ENCODE data around the gene RPRD2. TPM values are rescaled to one million over a fixed set of nuclear protein-coding genes. Genes with fewer than 3 reads are reported as not detected.

RPRD2 gene
- total RNA-seq, 1 experiment from 2014 or later: 36.2 TPM

DNA sequence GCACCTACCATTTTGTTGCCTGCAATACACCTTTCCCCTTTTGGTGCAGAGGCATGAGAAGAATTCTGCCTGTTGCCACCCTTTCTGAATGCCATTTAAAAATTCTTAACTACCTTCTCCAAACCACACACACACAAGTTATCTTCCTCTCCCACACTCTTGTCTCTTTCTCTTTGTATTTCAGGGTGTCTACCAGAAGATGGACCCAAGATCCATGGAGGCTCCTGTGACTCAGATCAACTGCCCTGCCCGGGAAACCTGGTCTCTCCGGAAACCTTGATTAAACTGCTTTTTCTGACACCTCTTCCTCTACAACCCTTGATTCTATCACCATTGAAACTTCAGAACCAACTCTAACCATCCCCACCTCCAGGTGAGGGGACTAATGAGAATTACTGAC lies 120.9 kb downstream of the RPRD2 start:
- BruUV-seq (replicated peaks): no TSS peak
- DNase-seq: peak in 1 of 2 experiments; percentile 22
- Histone ChIP-seq H3F3A (ENCODE audit: insufficient read depth, low read depth) (peaks cover 18% of the 10 kb centered on the region; the same call in 1 of the 2 replicates), H3K27me3 (ENCODE audit: insufficient read depth, low read depth) (no peaks in the 10 kb centered on the region), H3K4me1 (replicated peaks; ENCODE audit: insufficient read depth) (peaks cover 8% of the 10 kb centered on the region; the same call in 1 of the 2 replicates), H3K9me3 (ENCODE audit: insufficient read depth, low read depth) (no peaks in the 10 kb centered on the region), H3K4me3 (no peak overlapping the region), H2AFZ (peak overlapping the region; percentile 64; the same call in 1 of the 2 replicates), H3K79me2 (ENCODE audit: low read depth) (peaks cover 14% of the 10 kb centered on the region), H3K9me2 (ENCODE audit: insufficient read depth) (no peaks in the 10 kb centered on the region), H3K27ac (no peak overlapping the region), H3K4me2 (no peak overlapping the region), H3K36me3 (ENCODE audit: low read depth) (peaks cover 9% of the 10 kb centered on the region; the same call in 1 of the 2 replicates), H4K20me1 (ENCODE audit: insufficient read depth) (no peaks in the 10 kb centered on the region)
- intact Hi-C loops (cut with micrococcal nuclease; ENCODE audit: unreplicated experiment): loop anchor here (5.0 kb wide), 2 partner anchors 47 to 67 kb away; no protein-coding TSS in a partner anchor
- no peak for TF ChIP-seq EZH2 (IDR thresholded peaks at IDR 0.05; ENCODE audit: low read depth)
- TF ChIP-seq, protein P1, sequence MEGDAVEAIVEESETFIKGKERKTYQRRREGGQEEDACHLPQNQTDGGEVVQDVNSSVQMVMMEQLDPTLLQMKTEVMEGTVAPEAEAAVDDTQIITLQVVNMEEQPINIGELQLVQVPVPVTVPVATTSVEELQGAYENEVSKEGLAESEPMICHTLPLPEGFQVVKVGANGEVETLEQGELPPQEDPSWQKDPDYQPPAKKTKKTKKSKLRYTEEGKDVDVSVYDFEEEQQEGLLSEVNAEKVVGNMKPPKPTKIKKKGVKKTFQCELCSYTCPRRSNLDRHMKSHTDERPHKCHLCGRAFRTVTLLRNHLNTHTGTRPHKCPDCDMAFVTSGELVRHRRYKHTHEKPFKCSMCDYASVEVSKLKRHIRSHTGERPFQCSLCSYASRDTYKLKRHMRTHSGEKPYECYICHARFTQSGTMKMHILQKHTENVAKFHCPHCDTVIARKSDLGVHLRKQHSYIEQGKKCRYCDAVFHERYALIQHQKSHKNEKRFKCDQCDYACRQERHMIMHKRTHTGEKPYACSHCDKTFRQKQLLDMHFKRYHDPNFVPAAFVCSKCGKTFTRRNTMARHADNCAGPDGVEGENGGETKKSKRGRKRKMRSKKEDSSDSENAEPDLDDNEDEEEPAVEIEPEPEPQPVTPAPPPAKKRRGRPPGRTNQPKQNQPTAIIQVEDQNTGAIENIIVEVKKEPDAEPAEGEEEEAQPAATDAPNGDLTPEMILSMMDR (conservative IDR thresholded peaks at IDR 0.05): 0 out of 2 replicates have a peak, but pooled peaks have one; percentile 23
- ChIA-PET POLR2A (ENCODE audit: unreplicated experiment) (no interaction called here), CTCF (interaction anchor here (0.6 to 0.7 kb wide), 2 partner anchors 145 to 437 kb away, joined by 4 read pairs; no protein-coding TSS in a partner anchor)

DNA sequence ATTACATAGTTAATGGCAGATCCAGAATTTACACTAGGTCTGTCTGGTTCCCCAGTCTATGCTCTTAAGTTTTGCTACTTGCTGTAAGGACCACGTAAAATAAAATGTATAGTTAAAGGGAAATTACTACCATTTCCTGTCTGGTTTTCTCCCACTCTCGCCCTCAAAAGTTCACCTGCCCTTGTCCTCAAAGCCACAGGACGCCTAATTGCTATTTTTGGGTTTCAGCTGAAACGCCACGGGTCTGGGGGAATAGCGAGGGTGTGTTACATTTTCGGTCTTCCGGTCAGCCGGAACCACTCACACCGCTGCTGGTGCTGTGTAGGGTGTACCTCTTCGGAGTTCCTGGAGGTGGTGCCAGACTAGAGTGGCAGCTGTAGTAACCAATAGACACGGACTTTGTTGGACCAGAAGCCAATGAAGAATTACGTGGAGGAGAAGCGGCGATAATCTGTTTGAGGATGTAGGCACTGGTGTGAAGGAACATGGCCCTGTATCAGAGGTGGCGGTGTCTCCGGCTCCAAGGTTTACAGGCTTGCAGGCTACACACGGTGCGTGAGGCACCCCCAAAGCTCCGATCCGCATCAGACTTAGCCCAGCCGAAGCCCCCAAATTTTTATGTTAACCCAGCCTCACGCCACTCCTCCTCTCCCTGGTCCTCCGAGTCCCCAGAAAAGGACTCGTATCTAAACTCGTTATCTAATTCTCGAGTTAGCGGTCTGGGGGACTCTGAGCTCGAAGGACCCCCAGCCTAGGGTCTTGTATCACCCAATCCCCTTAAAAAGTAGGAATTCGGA lies 123.2 kb downstream of the RPRD2 start, which contains the start of gene TARS2:
Gene TARS2, plus strand, starts transcription at position 454 of the 797 bp plus-strand sequence. Its CDS starts 32 bp downstream, at position 486.
- Histone ChIP-seq H3K27ac (peak within 1 kb of the TSS; percentile 18; the same call in 1 of the 2 replicates), H2AFZ (peak within 1 kb of the TSS; percentile 86), H3K36me3 (ENCODE audit: low read depth) (peaks cover 9% of the 10 kb centered on the region), H4K20me1 (ENCODE audit: insufficient read depth) (no peaks in the 10 kb centered on the region), H3K9me2 (ENCODE audit: insufficient read depth) (no peaks in the 10 kb centered on the region), H3K9me3 (ENCODE audit: insufficient read depth, low read depth) (no peaks in the 10 kb centered on the region), H3K4me3 (peak within 1 kb of the TSS; percentile 81), H3K27me3 (ENCODE audit: insufficient read depth, low read depth) (no peaks in the 10 kb centered on the region), H3K4me2 (peak within 1 kb of the TSS; percentile 91), H3K79me2 (ENCODE audit: low read depth) (peaks cover 14% of the 10 kb centered on the region), H3F3A (ENCODE audit: insufficient read depth, low read depth) (peaks cover 18% of the 10 kb centered on the region; the same call in 1 of the 2 replicates), H3K4me1 (replicated peaks; ENCODE audit: insufficient read depth) (peaks cover 8% of the 10 kb centered on the region; the same call in 1 of the 2 replicates)
- intact Hi-C loops (cut with micrococcal nuclease; ENCODE audit: unreplicated experiment): loop anchor here (5.0 kb wide), 2 partner anchors 45 to 65 kb away; no protein-coding TSS in a partner anchor
- BruUV-seq (replicated peaks): no TSS peak
- peak; percentile 95 to 97 for DNase-seq
- TF ChIP-seq EZH2 (IDR thresholded peaks at IDR 0.05; ENCODE audit: low read depth): no peak
- TF ChIP-seq, protein P1 (conservative IDR thresholded peaks at IDR 0.05): peak; percentile 61
- ChIA-PET POLR2A (ENCODE audit: unreplicated experiment) (interaction anchor here (0.6 to 0.9 kb wide), 4 partner anchors 29 to 768 kb away, joined by 3 to 5 read pairs (median 3); partner anchors contain the start of genes PSMD4 and RPRD2), CTCF (interaction anchor here (0.5 kb wide), 1 partner anchor 74 kb away, joined by 6 read pairs; no protein-coding TSS in a partner anchor)

DNA sequence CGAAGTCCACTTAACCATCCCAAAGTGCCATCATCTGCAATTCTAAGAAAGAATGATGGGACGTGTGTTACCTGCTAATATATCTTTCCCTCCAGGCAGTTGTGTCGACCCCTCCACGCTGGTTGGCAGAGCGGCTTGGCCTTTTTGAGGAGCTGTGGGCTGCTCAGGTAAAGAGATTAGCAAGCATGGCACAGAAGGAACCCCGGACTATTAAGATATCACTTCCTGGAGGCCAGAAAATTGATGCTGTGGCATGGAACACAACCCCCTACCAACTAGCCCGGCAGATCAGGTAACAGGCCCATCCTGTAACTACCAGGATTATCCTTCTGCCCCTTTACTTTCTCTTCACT lies 123.8 kb downstream of the RPRD2 start:
- BruUV-seq (replicated peaks): TSS peak; percentile 67
- TF ChIP-seq EZH2 (IDR thresholded peaks at IDR 0.05; ENCODE audit: low read depth): no peak
- TF ChIP-seq, protein P1 (conservative IDR thresholded peaks at IDR 0.05): no peak
- POLR2A ChIA-PET (ENCODE audit: unreplicated experiment): interaction anchor here (0.6 kb wide), 3 partner anchors 124 to 767 kb away, joined by 3 to 8 read pairs (median 3); partner anchors contain the start of genes PSMD4 and RPRD2

More for the DNA sequence above, 123.8 kb downstream of the RPRD2 start:
- Histone ChIP-seq H3K4me1 (replicated peaks; ENCODE audit: insufficient read depth) (peaks cover 8% of the 10 kb centered on the region; the same call in 1 of the 2 replicates), H3K36me3 (ENCODE audit: low read depth) (peaks cover 9% of the 10 kb centered on the region), H3K4me2 (peak overlapping the region; percentile 91), H4K20me1 (ENCODE audit: insufficient read depth) (no peaks in the 10 kb centered on the region), H2AFZ (peak overlapping the region; percentile 86), H3K27ac (no peak overlapping the region), H3K27me3 (ENCODE audit: insufficient read depth, low read depth) (no peaks in the 10 kb centered on the region), H3K4me3 (peak overlapping the region; percentile 81), H3K9me2 (ENCODE audit: insufficient read depth) (no peaks in the 10 kb centered on the region), H3K79me2 (ENCODE audit: low read depth) (peaks cover 14% of the 10 kb centered on the region), H3F3A (ENCODE audit: insufficient read depth, low read depth) (peaks cover 17% of the 10 kb centered on the region; the same call in 1 of the 2 replicates), H3K9me3 (ENCODE audit: insufficient read depth, low read depth) (no peaks in the 10 kb centered on the region)
- intact Hi-C loops (cut with micrococcal nuclease; ENCODE audit: unreplicated experiment): loop anchor here (5.0 kb wide), 2 partner anchors 45 to 65 kb away; no protein-coding TSS in a partner anchor
- no peak for DNase-seq
- CTCF ChIA-PET: no interaction called here
